ENCODE data around the gene DNAH12. TPM values are rescaled to one million over a fixed set of nuclear protein-coding genes. Genes with fewer than 3 reads are reported as not detected.
"Not testable (repeated sequence)": the region's sequence is repeated elsewhere in the genome, so short reads cannot be mapped to it uniquely, and the experiment has no call there.

DNAH12 gene
- total and polyA plus RNA-seq, 2 donors (not counting 3 experiments of a cell fraction or from before 2014, with no cell fraction given) = 0.06 to 0.20 TPM

DNA sequence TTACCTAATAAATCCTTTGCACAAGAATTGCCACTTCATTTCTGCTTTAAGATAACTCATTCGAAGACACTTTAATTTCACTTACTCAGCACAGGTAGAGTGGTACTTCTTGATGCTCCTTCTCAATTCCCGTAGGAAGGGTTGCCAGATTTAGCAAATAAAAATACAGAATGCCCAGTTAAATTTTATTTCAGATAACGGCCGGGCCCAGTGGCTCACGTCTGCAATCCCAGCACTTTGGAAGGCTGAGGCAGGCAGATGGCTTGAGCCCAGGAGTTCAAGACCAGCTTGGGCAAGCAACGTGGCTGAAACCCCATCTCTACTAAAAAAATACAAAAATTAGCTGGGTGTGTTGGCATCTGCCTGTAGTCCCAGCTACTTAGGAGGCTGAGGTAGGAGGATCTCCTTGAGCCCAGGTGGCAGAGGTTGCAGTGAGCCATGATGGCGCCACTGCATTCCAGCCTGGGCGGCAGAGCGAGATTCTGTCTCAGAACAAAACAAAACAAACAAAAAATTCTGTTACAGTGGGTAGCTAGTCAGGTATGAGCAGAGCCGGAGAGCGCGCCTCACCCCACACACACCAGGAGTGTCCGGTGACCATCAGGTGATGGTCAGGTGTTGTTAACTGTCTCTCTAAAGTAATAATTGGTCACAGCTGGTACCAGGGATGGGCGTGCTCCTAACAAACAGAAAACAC lies 92.8 kb downstream of the DNAH12 start:
- no peak overlapping the region for H3K4me3 ChIP-seq (replicated peaks in 1 of 3; ENCODE audit: insufficient read depth in 1 of 3, low read depth in 1 of 3, low read length in 3 of 3)
- no peaks in the 10 kb centered on the region for H4K20me1 ChIP-seq (replicated peaks; ENCODE audit: control insufficient read depth, extremely low read depth, insufficient read depth, low read length)
- no peaks in the 10 kb centered on the region for H3K9me1 ChIP-seq (replicated peaks; ENCODE audit: control insufficient read depth, extremely low read depth, insufficient read depth, low read length)
- H3K27ac ChIP-seq (ENCODE audit: insufficient read depth, low read depth, low read length) = peak overlapping the region; percentile 9
- TF ChIP-seq EZH2 (IDR thresholded peaks at IDR 0.05; ENCODE audit: borderline replicate concordance, low read depth, low read length, severe bottlenecking) (no peak), POLR2A (IDR thresholded peaks at IDR 0.05; ENCODE audit: low read depth, low read length) (no peak), GATA2 (IDR thresholded peaks at IDR 0.05; ENCODE audit: insufficient read depth, insufficient read length, low read depth, low read length) (no peak), MYC (IDR thresholded peaks at IDR 0.05; ENCODE audit: low read depth, low read length) (no peak), POLR2AphosphoS5 (IDR thresholded peaks at IDR 0.05; ENCODE audit: insufficient read depth, low read depth, low read length) (no peak), FOS (IDR thresholded peaks at IDR 0.05; ENCODE audit: borderline replicate concordance, insufficient read depth, low read length) (no peak), MAX (IDR thresholded peaks at IDR 0.05; ENCODE audit: insufficient read depth, insufficient read length) (no peak), JUN (IDR thresholded peaks at IDR 0.05; ENCODE audit: borderline replicate concordance, insufficient read depth, insufficient read length, low read depth) (no peak)
- TF ChIP-seq, protein P1, sequence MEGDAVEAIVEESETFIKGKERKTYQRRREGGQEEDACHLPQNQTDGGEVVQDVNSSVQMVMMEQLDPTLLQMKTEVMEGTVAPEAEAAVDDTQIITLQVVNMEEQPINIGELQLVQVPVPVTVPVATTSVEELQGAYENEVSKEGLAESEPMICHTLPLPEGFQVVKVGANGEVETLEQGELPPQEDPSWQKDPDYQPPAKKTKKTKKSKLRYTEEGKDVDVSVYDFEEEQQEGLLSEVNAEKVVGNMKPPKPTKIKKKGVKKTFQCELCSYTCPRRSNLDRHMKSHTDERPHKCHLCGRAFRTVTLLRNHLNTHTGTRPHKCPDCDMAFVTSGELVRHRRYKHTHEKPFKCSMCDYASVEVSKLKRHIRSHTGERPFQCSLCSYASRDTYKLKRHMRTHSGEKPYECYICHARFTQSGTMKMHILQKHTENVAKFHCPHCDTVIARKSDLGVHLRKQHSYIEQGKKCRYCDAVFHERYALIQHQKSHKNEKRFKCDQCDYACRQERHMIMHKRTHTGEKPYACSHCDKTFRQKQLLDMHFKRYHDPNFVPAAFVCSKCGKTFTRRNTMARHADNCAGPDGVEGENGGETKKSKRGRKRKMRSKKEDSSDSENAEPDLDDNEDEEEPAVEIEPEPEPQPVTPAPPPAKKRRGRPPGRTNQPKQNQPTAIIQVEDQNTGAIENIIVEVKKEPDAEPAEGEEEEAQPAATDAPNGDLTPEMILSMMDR (IDR thresholded peaks at IDR 0.05; ENCODE audit: extremely low read depth in 1 of 2, insufficient read depth in 1 of 2, low read depth in 1 of 2, low read length in 2 of 2) = no peak
- H3K79me2 ChIP-seq (ENCODE audit: control insufficient read depth, insufficient read depth, low read length) = no peaks in the 10 kb centered on the region
- BruUV-seq (replicated peaks) = no TSS peak
- no peaks in the 10 kb centered on the region for H3K9me3 ChIP-seq (replicated peaks; ENCODE audit: control insufficient read depth, insufficient read depth, low read length)
- H3K4me2 ChIP-seq (ENCODE audit: insufficient read depth, low read length) = peak overlapping the region; percentile 0
- no peaks in the 10 kb centered on the region for H3K27me3 ChIP-seq (ENCODE audit: control insufficient read depth in 2 of 2, insufficient read depth in 2 of 2, low read length in 2 of 2)
- dilution Hi-C loops (cut with MboI; ENCODE audit: extremely low pct_ligation_motif_present, low sequenced_read_pairs) (no loop called here), intact Hi-C loops (cut with micrococcal nuclease) (loop anchor here (2.0 kb wide), 1 partner anchor 16 kb away; no protein-coding TSS in a partner anchor)
- H2AFZ ChIP-seq (ENCODE audit: low read depth, low read length) = no peak overlapping the region
- no peak overlapping the region for H3K9ac ChIP-seq (replicated peaks; ENCODE audit: extremely low read depth, insufficient read depth, low read length)
- peaks cover 16% of the 10 kb centered on the region for H3K4me1 ChIP-seq (ENCODE audit: control insufficient read depth, extremely low read depth, insufficient read depth, low read length)
- DNase-seq (ENCODE audit: low read depth, low spot score) (no peak), FAIRE-seq (no peak)
- CTCF ChIA-PET = interaction anchor here (1.0 to 2.3 kb wide), 3 partner anchors 13 to 54 kb away, joined by 4 to 9 read pairs (median 5); no protein-coding TSS in a partner anchor
- H3K36me3 ChIP-seq (ENCODE audit: control insufficient read depth in 2 of 2, extremely low read depth in 1 of 2, insufficient read depth in 2 of 2, low read length in 2 of 2) = no peaks in the 10 kb centered on the region
- POLR2A ChIA-PET = no interaction called here

DNA sequence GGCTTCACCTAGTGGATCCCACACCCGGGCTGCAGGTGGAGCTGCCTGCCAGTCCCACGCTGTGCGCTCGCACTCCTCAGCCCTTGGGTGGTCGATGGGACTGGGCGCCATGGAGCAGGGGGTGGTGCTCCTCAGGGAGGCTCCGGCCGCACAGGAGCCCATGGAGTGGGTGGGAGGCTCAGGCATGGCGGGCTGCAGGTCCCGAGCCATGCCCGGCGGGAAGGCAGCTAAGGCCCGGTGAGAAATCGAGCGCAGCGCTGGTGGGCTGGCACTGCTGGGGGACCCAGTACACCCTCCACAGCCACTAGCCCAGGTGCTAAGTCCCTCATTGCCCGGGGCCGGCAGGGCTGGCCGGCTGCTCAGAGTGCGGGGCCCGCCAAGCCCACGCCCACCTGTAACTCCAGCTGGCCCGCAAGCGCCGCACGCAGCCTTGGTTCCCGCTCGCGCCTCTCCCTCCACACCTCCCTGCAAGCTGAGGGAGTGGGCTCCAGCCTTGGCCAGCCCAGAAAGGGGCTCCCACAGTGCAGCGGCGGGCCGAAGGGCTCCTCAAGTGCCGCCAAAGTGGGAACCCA lies 94.8 kb downstream of the DNAH12 start:
- BruUV-seq (replicated peaks); DNase-seq (ENCODE audit: low read depth, low spot score); H3K9me3 ChIP-seq (replicated peaks; ENCODE audit: control insufficient read depth, insufficient read depth, low read length); FAIRE-seq; H2AFZ ChIP-seq (ENCODE audit: low read depth, low read length); H3K79me2 ChIP-seq (ENCODE audit: control insufficient read depth, insufficient read depth, low read length); H3K9ac ChIP-seq (replicated peaks; ENCODE audit: extremely low read depth, insufficient read depth, low read length); H3K4me2 ChIP-seq (ENCODE audit: insufficient read depth, low read length); H3K27ac ChIP-seq (ENCODE audit: insufficient read depth, low read depth, low read length); H3K27me3 ChIP-seq (ENCODE audit: control insufficient read depth in 2 of 2, insufficient read depth in 2 of 2, low read length in 2 of 2); POLR2A ChIA-PET; dilution Hi-C loops (cut with MboI; ENCODE audit: extremely low pct_ligation_motif_present, low sequenced_read_pairs); intact Hi-C loops (cut with micrococcal nuclease); H3K36me3 ChIP-seq (ENCODE audit: control insufficient read depth in 2 of 2, extremely low read depth in 1 of 2, insufficient read depth in 2 of 2, low read length in 2 of 2); H4K20me1 ChIP-seq (replicated peaks; ENCODE audit: control insufficient read depth, extremely low read depth, insufficient read depth, low read length); H3K4me3 ChIP-seq (replicated peaks in 1 of 3; ENCODE audit: insufficient read depth in 1 of 3, low read depth in 1 of 3, low read length in 3 of 3); H3K9me1 ChIP-seq (replicated peaks; ENCODE audit: control insufficient read depth, extremely low read depth, insufficient read depth, low read length): not testable (repeated sequence)
- peaks cover 16% of the 10 kb centered on the region for H3K4me1 ChIP-seq (ENCODE audit: control insufficient read depth, extremely low read depth, insufficient read depth, low read length)
- CTCF ChIA-PET = interaction anchor here (2.3 kb wide), 1 partner anchor 52 kb away, joined by 9 read pairs; no protein-coding TSS in a partner anchor
